Epidermal melanocyte (primary cell): ENCODE measurements around the gene SF3B2.
"Not testable (repeated sequence)": the region's sequence is repeated elsewhere in the genome, so short reads cannot be mapped to it uniquely, and the experiment has no call there.

Experiments used
- DNase-seq: peaks from one replicate; pipeline ENCODE4 v3.0.0; 2011; ENCODE audit warnings: low spot score; ENCODE audit not compliant: insufficient read length

The SF3B2 gene

GRCh38 chr11:66071381-66071801, 19.2 kb downstream of the SF3B2 start:
- DNase-seq, result no peak

- DNase-seq, result no peak
Measured at GRCh38 chr11:66072081-66072480, 19.9 kb downstream of the SF3B2 start.

GRCh38 chr11:66072518-66072917, 20.4 kb downstream of the SF3B2 start:
- no peak for DNase-seq

GRCh38 chr11:66073669-66074068, 21.5 kb downstream of the SF3B2 start:
- DNase-seq, result no peak

GRCh38 chr11:66075273-66075672, 23.1 kb downstream of the SF3B2 start:
- DNase-seq, result no peak

GRCh38 chr11:66076561-66076960, 24.4 kb downstream of the SF3B2 start:
- DNase-seq, result no peak

GRCh38 chr11:66077927-66078326, 25.8 kb downstream of the SF3B2 start:
- no peak for DNase-seq

GRCh38 chr11:66078949-66079348, 26.8 kb downstream of the SF3B2 start:
- not testable (repeated sequence) for DNase-seq

GRCh38 chr11:66080055-66080817, 28.1 kb downstream of the SF3B2 start:
- DNase-seq, result no peak

- no peak for DNase-seq
Measured at GRCh38 chr11:66081505-66081904, 29.3 kb downstream of the SF3B2 start.

- no peak for DNase-seq
Measured at GRCh38 chr11:66082946-66083698, 31.0 kb downstream of the SF3B2 start.

GRCh38 chr11:66083767-66084166, 31.6 kb downstream of the SF3B2 start:
- DNase-seq, result no peak

GRCh38 chr11:66084821-66085475, 32.8 kb downstream of the SF3B2 start:
- no peak for DNase-seq

GRCh38 chr11:66087148-66087908, 35.2 kb downstream of the SF3B2 start:
- no peak for DNase-seq

GRCh38 chr11:66089067-66089466, 36.9 kb downstream of the SF3B2 start:
- DNase-seq, result no peak

- no peak for DNase-seq
Measured at GRCh38 chr11:66090288-66090687, 38.1 kb downstream of the SF3B2 start.

GRCh38 chr11:66092125-66092524, 40.0 kb downstream of the SF3B2 start:
- not testable (repeated sequence) for DNase-seq

- not testable (repeated sequence) for DNase-seq
Measured at GRCh38 chr11:66099746-66100145, 47.6 kb downstream of the SF3B2 start.

- no peak for DNase-seq
Measured at GRCh38 chr11:66100272-66101065, 48.3 kb downstream of the SF3B2 start.

GRCh38 chr11:66101066-66101464, 48.9 kb downstream of the SF3B2 start:
- no peak for DNase-seq
